Neural cell (in vitro differentiated cells): ENCODE data around the gene CFAP43. TPM values are rescaled to one million over a fixed set of nuclear protein-coding genes. Genes with fewer than 3 reads are reported as not detected.

Experiments
- H2AFZ ChIP-seq: fragments of 200-600, 300-800 bp; sonication (generic), shearing (Covaris generic); 2 replicates; pipeline ENCODE4 v1.6.0; 2014; ENCODE audit warnings: low read depth, mild to moderate bottlenecking, antibody characterized with exemption, low read length, moderate library complexity
- H3F3A ChIP-seq: fragments of 200-600 bp; shearing (Covaris generic); 2 replicates; pipeline ENCODE4 v1.6.1; 2016; ENCODE audit warnings: mild to moderate bottlenecking, moderate library complexity, mixed read lengths, antibody characterized with exemption, low read length; ENCODE audit not compliant: insufficient read depth, poor library complexity, severe bottlenecking
- H3K27ac ChIP-seq: fragments of 200-600, 300-800 bp; sonication (generic), shearing (Covaris generic); 2 replicates; pipeline ENCODE4 v1.5.1; 2014; ENCODE audit warnings: mild to moderate bottlenecking, low read length, moderate library complexity
- H3K27me3 ChIP-seq: fragments of 300-800, 200-600 bp; sonication (generic), shearing (Covaris generic); 2 replicates; pipeline ENCODE4 v1.6.0; 2014; ENCODE audit warnings: mild to moderate bottlenecking, low read depth, low read length, moderate library complexity; ENCODE audit not compliant: insufficient read depth
- H3K36me3 ChIP-seq: fragments of 300-800, 200-600 bp; sonication (generic), shearing (Covaris generic); 2 replicates; pipeline ENCODE4 v1.5.1; 2014; ENCODE audit warnings: mild to moderate bottlenecking, antibody characterized with exemption, low read length, moderate library complexity; ENCODE audit not compliant: insufficient read depth
- H3K4me2 ChIP-seq: fragments of 300-800, 200-600 bp; sonication (generic), shearing (Covaris generic); 2 replicates; pipeline ENCODE4 v1.6.0; 2014; ENCODE audit warnings: mild to moderate bottlenecking, low read length
- H3K4me3 ChIP-seq: fragments of 300-800, 200-600 bp; sonication (generic), shearing (Covaris generic); 2 replicates; pipeline ENCODE4 v1.5.1; 2014; ENCODE audit warnings: mild to moderate bottlenecking, low read length, moderate library complexity
- H3K79me2 ChIP-seq: fragments of 200-600 bp; shearing (Covaris generic); replicated peaks from 2 replicates; pipeline ENCODE4 v1.6.0; 2014; ENCODE audit warnings: mild to moderate bottlenecking, low read length, moderate library complexity; ENCODE audit not compliant: insufficient read depth
- H3K9ac ChIP-seq: fragments of 300-800, 200-600 bp; sonication (generic), shearing (Covaris generic); 2 replicates; pipeline ENCODE4 v1.6.1; 2016; ENCODE audit warnings: mild to moderate bottlenecking, low read length, mixed read lengths
- H3K9me2 ChIP-seq: fragments of 200-600 bp; shearing (Covaris generic); 2 replicates; pipeline ENCODE4 v1.6.1; 2016; ENCODE audit warnings: mild to moderate bottlenecking, low read length, mixed read lengths; ENCODE audit not compliant: insufficient read depth
- H3K9me3 ChIP-seq: fragments of 200-600, 300-800 bp; sonication (generic), shearing (Covaris generic); 2 replicates; pipeline ENCODE4 v1.6.1; 2016; ENCODE audit warnings: mild to moderate bottlenecking, mixed run types, low read length, moderate library complexity, mixed read lengths
- H4K20me1 ChIP-seq: fragments of 200-600 bp; shearing (Covaris generic); 2 replicates; pipeline ENCODE4 v1.6.1; 2016; ENCODE audit warnings: mild to moderate bottlenecking, mixed run types; ENCODE audit not compliant: insufficient read depth
- CTCF ChIP-seq: fragments of 450-650 bp; IDR thresholded peaks from 2 replicates; pipeline ENCODE4 v1.5.1; 2014; ENCODE audit warnings: antibody characterized with exemption, mild to moderate bottlenecking, moderate library complexity; ENCODE audit not compliant: poor library complexity, severe bottlenecking
- EP300 ChIP-seq: fragments of 450-650 bp; conservative IDR thresholded peaks from 2 replicates; pipeline ENCODE4 v1.6.1; 2014; ENCODE audit warnings: antibody characterized with exemption, mild to moderate bottlenecking, moderate library complexity; ENCODE audit not compliant: poor library complexity, severe bottlenecking
- EZH2 ChIP-seq: fragments of 200-600, 300-800 bp; shearing (Covaris generic), sonication (generic); IDR thresholded peaks from 2 replicates; pipeline ENCODE4 v1.6.1; 2014; ENCODE audit warnings: antibody characterized with exemption, low read length, borderline replicate concordance, mild to moderate bottlenecking; ENCODE audit not compliant: insufficient read depth, poor library complexity, severe bottlenecking
- MXI1 ChIP-seq: fragments of 450-650 bp; conservative IDR thresholded peaks from 2 replicates; pipeline ENCODE4 v1.6.1; 2014; ENCODE audit warnings: antibody characterized with exemption, mild to moderate bottlenecking; ENCODE audit not compliant: poor library complexity, severe bottlenecking
- POLR2AphosphoS5 ChIP-seq: IDR thresholded peaks from 2 replicates; pipeline ENCODE4 v1.6.1; 2012
- RAD21 ChIP-seq: fragments of 450-650 bp; conservative IDR thresholded peaks from 2 replicates; pipeline ENCODE4 v1.6.1; 2014; ENCODE audit warnings: antibody characterized with exemption, mild to moderate bottlenecking, moderate library complexity
- REST ChIP-seq: IDR thresholded peaks from 2 replicates; pipeline ENCODE4 v1.6.1; 2012; ENCODE audit warnings: borderline replicate concordance
- SMC3 ChIP-seq: fragments of 450-650 bp; conservative IDR thresholded peaks from 2 replicates; pipeline ENCODE4 v1.6.1; 2014; ENCODE audit warnings: antibody characterized with exemption, mild to moderate bottlenecking, moderate library complexity; ENCODE audit not compliant: poor library complexity
- TAF1 ChIP-seq: IDR thresholded peaks from 2 replicates; pipeline ENCODE4 v1.6.1; 2012; ENCODE audit warnings: low read depth
- polyA plus RNA-seq: library from polyadenylated mRNA; depleted of rRNA; stranded (reverse); fragments of >200 nt; gene quantifications from 2 replicates; pipeline ENCODE4 v1.2.3, GENCODE V29; 2014

Gene CFAP43
- polyA plus RNA-seq, 1 donor from 2014 or later: 5.0 TPM

- H3F3A ChIP-seq: no peaks in the 10 kb centered on the region
- TF ChIP-seq MXI1: no peak
- no peak for TF ChIP-seq TAF1
- TF ChIP-seq REST: no peak
- TF ChIP-seq EZH2: no peak
- no peak for TF ChIP-seq SMC3
- TF ChIP-seq EP300: no peak
- TF ChIP-seq CTCF: no peak
- no peak overlapping the region for H3K9ac ChIP-seq
- H3K27ac ChIP-seq: no peak overlapping the region
- H3K4me2 ChIP-seq: no peak overlapping the region
- no peak overlapping the region for H3K4me3 ChIP-seq
- no peaks in the 10 kb centered on the region for H4K20me1 ChIP-seq
- H3K9me3 ChIP-seq: no peaks in the 10 kb centered on the region
- no peak overlapping the region for H2AFZ ChIP-seq
- no peaks in the 10 kb centered on the region for H3K36me3 ChIP-seq
- H3K79me2 ChIP-seq: no peaks in the 10 kb centered on the region
- H3K9me2 ChIP-seq: no peaks in the 10 kb centered on the region
- no peaks in the 10 kb centered on the region for H3K27me3 ChIP-seq
Observed at GRCh38 chr10:104139221-104139620, 92.9 kb downstream of the CFAP43 start.

- Histone ChIP-seq H3K4me3 (no peak overlapping the region), H4K20me1 (no peaks in the 10 kb centered on the region), H3K79me2 (no peaks in the 10 kb centered on the region), H3K36me3 (no peaks in the 10 kb centered on the region), H3K9me2 (no peaks in the 10 kb centered on the region), H3K9ac (no peak overlapping the region), H3K9me3 (no peaks in the 10 kb centered on the region), H3K4me2 (no peak overlapping the region), H2AFZ (no peak overlapping the region), H3K27me3 (no peaks in the 10 kb centered on the region), H3F3A (no peaks in the 10 kb centered on the region), H3K27ac (no peak overlapping the region)
- no peak for TF ChIP-seq MXI1
- no peak for TF ChIP-seq SMC3
- TF ChIP-seq CTCF: no peak
- no peak for TF ChIP-seq REST
- TF ChIP-seq POLR2AphosphoS5: no peak
- no peak for TF ChIP-seq EP300
- TF ChIP-seq EZH2: no peak
- TF ChIP-seq TAF1: no peak
- TF ChIP-seq RAD21: no peak
Observed at GRCh38 chr10:104138131-104138530, 94.0 kb downstream of the CFAP43 start.
